Suprapubic skin (tissue), 4 donors: ENCODE results near the gene FLAD1.

ENCODE experiments used
- CTCF ChIP-seq, 2 donors: fragments of 200-600 bp in 1 of 2; fragments of 450-650 bp in 1 of 2; sonication (generic) in 1 of 2; IDR thresholded peaks; one replicate each; pipeline ENCODE4 v1.5.1; 2016 to 2019; ENCODE audit warnings: antibody characterized with exemption in 2 of 2, mild to moderate bottlenecking in 1 of 2, moderate library complexity in 1 of 2
- EP300 ChIP-seq: sonication (generic); formaldehyde crosslinking; IDR thresholded peaks from one replicate; pipeline ENCODE4 v1.6.1; 2017; ENCODE audit warnings: antibody characterized with exemption
- POLR2AphosphoS5 ChIP-seq, 3 donors: sonication (generic); formaldehyde crosslinking; IDR thresholded peaks; one replicate each; pipeline ENCODE4 v1.6.1; 2017; ENCODE audit warnings: antibody characterized with exemption in 3 of 3

GRCh38 chr1:154992721-154993571, 9.8 kb downstream of the FLAD1 start:
- no peak for TF ChIP-seq POLR2AphosphoS5 (IDR thresholded peaks at IDR 0.05)
- no peak for TF ChIP-seq EP300
- TF ChIP-seq CTCF (IDR thresholded peaks at IDR 0.05) = no peak
